Mesenteric fat pad (tissue), 1 donor: Measurements from ENCODE around the gene TPK1. TPM values are rescaled to one million over a fixed set of nuclear protein-coding genes. Genes with fewer than 3 reads are reported as not detected.

Experiments used
- DNase-seq: peaks from one replicate; pipeline ENCODE4 v3.0.0-alpha.2; 2020; ENCODE audit warnings: low spot score
- total RNA-seq: library from RNA; stranded (reverse); fragmentation: NEBNext Ultra II Directional; extraction: Animal tissue kit (Norgen Biotek cat#: 25700); gene quantifications from one replicate; pipeline ENCODE4 v1.2.1, GENCODE V29; 2021
- donor health status: DM: yes; HTN: yes; CAD: no.

Gene TPK1
- total RNA-seq, 1 donor from 2014 or later = 8.7 TPM

DNA sequence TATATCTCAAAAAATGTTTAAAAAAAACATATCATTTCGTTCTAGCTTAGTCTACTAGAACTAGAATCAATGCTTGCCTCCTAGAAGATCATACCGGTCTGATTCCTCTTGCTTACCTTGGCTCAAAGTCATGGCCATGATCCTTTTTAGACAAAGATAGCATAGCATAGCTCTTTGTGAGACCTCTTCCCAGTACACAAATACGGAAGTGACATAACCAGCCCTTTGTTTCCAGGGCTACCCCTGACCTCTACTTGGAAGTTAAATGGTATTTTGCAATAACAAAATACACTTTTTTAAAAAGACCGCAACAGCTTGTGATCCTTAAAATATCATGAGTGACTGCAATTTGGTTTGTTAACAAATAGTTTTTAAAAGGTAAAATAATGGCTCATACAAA, 301.7 kb downstream of the TPK1 start:
- no peak for DNase-seq

DNA sequence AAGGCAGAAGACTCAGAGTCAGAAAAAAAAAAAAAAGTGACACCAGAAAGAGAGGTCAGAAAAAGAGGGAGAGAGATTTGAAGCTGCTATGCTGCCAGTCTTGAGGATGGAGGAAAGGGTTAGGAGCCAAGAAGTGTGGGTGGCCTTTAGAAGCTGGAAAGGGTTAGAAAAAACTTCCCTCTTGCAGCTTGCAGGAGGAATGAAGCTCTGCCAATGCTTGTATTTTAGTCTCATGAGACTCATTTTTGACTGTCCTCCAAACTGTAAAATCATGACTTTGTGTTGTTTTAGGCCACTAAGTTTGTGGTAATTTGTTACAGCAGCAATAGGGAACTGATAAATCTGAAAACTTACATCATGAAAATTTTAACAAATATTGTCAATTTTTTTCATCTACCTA, 304.7 kb downstream of the TPK1 start:
- no peak for DNase-seq

DNA sequence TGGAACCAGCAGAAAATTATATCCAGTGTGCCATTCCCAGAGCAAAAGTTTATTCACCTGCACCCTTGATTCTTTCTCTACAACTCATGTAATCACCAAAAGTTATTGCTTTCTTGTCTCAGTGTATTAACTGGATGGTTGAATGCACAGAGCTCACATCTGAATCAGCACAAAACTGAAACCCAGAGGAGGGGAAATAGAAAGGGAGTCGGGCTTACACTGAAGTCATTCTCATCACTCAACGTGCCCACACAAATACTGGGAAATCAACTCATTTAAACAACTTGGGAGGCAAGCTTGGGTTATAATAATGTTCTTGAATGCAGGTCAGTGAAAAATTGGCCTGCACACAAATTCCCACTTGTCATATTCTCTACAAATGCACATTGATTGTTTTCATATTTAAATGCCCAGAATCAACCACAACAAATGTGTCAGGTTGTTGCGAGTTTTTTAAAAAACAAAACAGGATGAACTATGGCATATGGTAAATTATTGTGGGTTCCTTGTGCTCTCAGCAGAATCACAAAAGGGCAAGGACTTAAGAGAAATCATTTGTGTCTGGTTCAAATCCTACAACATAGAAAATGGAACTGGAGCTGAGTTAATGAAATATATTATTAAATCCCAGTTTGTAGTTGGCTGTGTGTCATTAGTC, 306.5 kb downstream of the TPK1 start:
- no peak for DNase-seq

DNA sequence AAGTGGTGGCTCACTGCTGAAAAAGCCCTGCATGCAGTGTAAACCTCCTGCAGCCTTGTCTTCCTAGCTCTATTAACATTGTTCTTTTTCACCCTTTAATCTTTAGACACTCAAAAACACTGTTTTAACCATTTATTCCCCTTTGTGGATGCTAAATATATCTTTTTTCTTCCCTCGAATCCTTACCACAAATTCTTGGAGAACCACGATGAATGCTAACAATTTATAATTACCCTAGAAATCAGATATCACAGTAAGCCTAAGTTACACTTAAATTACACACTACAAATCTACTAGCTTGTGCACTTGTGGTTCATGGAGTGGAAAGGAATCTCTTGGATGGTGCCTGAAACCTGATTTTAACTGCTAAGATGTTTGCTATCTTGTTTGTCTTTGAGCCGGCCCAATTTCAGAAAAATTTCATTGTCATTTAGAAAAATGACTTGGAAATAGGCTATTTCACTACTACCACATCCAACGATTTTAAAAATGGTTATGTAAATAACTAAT, 307.3 kb downstream of the TPK1 start:
- no peak for DNase-seq

DNA sequence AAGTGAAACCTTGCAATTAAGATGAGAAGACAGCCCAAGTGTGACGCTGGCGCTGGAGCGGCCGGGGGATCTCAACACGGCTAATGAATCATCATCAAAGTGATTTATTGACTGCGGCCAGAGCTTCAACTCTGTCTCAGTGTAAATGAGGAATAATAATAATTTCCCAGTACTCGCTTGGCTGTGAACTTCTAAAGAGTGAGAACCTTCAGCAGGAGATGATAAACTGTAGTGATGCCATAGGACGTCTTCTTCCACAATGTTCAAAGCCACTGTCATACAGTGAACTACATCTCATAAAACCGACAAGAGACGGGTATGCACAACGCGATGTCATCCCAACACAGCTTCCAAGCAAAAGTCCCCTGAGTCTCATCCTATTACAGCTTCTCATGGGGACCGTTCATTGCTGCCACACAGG, 308.8 kb downstream of the TPK1 start:
- DNase-seq = no peak

DNA sequence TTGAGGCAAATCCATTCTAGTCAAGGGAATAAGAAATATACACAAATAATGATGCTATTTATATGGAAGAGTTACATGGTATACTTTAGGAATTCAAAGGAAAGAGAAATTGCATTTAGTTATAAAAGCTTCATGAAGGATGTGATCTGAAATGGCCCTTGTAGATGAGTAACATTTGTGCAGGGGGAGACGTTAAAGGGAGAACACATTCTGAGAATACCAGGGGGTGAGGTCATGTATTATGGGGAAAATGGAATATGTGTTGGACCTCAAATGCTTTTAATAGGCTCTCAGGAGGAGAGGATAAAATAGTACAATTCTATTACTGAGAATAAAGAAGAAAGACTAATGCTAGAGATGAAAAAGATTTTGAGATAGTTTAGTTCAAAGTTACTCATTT, 309.9 kb downstream of the TPK1 start:
- no peak for DNase-seq

- DNase-seq = no peak
These were observed 311.6 kb downstream of the TPK1 start for GRCh38 chr7:144524271-144524670.

GRCh38 chr7:144523621-144524020, 312.2 kb downstream of the TPK1 start:
- DNase-seq = no peak

- no peak for DNase-seq
These were observed 315.9 kb downstream of the TPK1 start for GRCh38 chr7:144519925-144520324.

- no peak for DNase-seq
These were observed 317.5 kb downstream of the TPK1 start for GRCh38 chr7:144518360-144518759.

DNA sequence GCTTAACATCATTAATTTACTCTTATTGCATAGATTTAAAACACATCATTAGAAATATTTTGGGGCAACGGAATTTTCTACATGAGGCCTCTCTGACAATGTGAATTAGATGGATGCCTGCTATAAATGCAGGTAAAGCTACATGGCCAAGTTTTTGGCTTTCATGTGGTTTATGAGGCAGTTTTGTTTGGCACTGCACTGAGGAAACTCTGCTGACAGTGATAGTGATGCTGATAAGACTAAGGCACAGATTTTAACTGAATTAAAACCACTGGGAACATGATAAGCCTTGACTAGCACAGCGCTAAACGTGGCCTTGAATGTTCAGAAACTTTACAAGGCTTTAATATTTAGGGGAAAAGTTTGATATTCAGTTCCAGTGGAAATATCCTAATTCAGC, 318.1 kb downstream of the TPK1 start:
- no peak for DNase-seq

DNA sequence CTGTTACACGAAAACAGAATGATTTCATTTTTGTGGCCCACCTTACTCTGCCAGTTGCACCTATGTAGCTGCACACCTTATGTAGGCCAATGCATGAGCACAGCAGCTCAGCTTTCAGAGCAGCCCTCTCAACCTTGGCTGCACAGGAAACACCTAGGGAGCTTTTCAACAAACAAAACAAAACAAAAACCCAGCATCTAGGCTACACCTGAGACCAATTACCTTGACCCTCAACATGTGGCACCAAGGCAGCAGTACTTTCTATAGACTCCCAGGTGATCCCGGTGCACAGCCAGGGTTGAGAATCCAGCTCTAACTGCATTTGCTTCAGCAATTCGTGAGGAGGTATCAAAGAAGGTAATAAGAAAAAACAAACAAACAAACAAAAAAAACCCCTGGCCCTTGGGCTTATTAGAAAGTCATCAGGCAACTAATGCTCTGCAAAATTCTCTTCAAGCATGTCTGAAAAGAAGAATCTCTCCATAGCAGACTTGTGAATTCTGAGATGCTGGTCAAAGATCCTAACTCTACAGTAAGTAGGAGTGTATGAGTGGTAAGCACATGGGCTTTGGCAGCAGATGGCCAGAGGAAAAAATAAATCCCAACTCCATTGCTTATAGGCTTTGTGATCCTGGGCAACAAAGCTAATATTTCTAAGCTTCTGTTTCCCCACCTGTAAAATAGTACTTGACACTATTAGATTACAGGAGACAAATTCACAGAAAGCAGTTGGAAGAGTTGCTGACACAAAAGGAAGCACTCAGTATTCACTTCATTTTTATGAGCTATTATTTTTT, 318.9 kb downstream of the TPK1 start:
- DNase-seq = no peak

DNA sequence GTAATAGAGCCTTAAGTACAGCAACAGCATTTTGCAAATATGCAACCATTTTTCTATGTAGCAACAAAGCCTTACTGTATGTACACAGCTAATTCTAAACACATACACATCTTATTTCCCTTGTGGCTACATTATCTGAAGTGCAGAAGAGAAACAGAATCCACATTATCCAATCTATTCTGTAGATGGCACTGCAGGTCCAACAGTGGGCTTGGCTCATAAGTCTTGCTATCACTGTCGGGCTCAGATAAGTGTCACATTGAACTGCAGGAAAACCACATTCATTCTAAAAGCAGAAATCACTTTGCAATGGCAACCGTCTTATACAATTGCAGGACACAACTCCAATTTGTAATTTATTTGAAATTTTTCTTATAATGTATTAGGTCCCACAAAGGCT, 322.5 kb downstream of the TPK1 start:
- no peak for DNase-seq

GRCh38 chr7:144510621-144511020, 325.2 kb downstream of the TPK1 start:
- DNase-seq = no peak

- DNase-seq = no peak
These were observed 327.2 kb downstream of the TPK1 start for GRCh38 chr7:144508702-144509101.

GRCh38 chr7:144503215-144503614, 332.6 kb downstream of the TPK1 start:
- DNase-seq = no peak

DNA sequence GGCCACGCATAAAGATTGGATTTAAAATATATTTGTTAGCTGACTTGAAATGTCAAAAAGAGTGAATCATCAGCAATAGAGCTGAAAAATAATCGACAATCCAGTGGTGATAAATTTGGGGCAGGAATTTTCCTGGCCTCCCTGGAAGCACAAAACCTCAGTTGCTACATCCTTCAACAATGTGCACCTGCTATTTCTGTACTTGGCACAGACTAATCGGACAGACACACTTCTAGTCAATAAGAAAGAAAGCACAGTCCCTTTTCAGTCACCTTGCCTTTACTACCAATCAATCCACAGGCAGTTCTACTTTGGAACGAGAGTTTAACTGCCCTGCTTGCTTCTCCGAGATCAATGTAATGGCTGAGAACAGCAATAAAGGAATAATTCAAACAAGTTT, 335.6 kb downstream of the TPK1 start:
- no peak for DNase-seq

DNA sequence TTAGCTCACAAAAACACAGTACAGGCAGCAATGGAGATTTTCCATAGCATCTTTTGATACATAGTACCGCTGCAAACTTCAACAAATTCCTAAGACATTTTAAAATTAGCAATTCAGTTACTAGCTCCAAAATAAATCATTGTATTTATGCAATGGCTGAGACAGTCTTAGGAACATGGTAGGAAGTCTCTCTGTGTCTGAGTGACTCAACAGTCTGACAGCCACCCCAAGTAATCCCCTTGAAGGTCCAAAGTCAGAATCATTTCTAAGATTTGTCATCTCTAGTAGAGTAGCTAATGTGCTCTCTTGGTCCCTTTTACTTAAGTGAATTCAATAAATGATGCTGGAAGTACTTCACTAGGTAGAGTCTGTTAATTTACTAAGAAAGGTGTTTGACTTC, 338.6 kb downstream of the TPK1 start:
- DNase-seq = no peak

DNA sequence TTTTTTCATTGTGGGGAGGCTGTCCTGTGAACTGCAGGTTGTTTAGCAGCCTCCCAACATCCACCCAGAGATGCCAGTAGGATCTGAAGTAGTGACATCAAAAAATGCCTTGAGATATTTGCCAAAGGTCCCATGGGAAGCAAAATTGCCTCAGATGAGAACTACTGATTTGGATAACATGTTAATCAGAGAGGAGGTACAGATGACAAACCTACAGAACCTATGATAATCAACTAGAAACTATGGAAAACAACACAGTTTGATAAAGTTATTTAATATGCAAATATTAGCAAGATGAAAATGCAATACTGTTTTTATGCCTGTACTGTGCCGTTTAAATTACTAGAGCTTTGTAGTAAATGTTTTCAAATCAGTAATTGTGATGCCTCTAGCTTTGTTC, 341.5 kb downstream of the TPK1 start:
- no peak for DNase-seq

DNA sequence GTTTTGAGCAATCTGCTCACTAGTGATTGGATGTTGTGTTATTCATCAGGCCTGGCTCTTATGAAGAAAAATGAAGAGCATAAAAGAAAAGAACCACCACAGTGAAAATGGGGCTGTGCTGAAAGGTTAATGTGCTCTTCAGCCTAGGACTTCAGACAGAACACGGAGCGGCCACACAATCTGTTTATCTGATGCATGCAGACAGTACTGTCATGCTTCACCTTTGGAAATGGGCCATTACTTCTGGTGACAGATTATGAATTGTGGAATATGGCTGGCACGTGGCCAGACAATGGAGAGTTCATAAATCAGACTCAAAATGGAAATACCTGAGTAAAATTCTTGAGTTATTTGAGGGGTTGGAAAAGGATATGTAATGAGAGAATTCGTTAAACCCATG, 346.3 kb downstream of the TPK1 start:
- no peak for DNase-seq

DNA sequence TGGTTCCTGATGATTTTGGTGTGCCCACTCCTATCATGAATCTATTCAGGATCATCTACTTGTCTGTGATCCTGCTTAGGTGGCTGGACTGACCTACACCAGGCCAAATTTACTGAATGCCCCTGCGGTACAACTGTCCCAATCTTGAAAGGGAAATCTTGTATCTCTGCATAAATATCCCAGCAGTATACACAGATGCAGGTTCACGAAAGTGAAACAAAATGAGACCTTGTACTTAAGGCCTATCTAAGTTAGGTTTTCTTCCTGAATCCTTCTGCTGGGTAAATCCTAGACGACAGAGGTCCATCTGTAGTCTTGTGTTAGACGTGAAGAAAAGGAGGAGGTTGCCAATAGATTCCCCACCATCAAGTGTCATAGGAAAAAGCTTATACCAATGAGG, 346.9 kb downstream of the TPK1 start:
- DNase-seq = no peak

- no peak for DNase-seq
These were observed 348.0 kb downstream of the TPK1 start for GRCh38 chr7:144487901-144488300.

GRCh38 chr7:144484445-144484844, 351.4 kb downstream of the TPK1 start:
- no peak for DNase-seq
